GM23248 (cell line): ENCODE data around the gene CDH22. TPM values are rescaled to one million over a fixed set of nuclear protein-coding genes. Genes with fewer than 3 reads are reported as not detected.

ENCODE experiments used
- DNase-seq: peaks from one replicate; pipeline ENCODE4 v3.0.0-alpha.2; 2015
- H2AFZ ChIP-seq: fragments of 200-600 bp; sonication (generic); 2 replicates; pipeline ENCODE4 v1.6.1; 2016; ENCODE audit warnings: antibody characterized with exemption
- H3F3A ChIP-seq: fragments of 200-600 bp; sonication (generic); 2 replicates; pipeline ENCODE4 v1.6.1; 2016; ENCODE audit warnings: mild to moderate bottlenecking, antibody characterized with exemption, mixed run types; ENCODE audit not compliant: insufficient read depth
- H3K27ac ChIP-seq: fragments of 200-600 bp; sonication (generic); 2 replicates; pipeline ENCODE4 v1.5.1; 2016; ENCODE audit warnings: mild to moderate bottlenecking
- H3K27me3 ChIP-seq: fragments of 200-600 bp; sonication (generic); replicated peaks from 2 replicates; pipeline ENCODE4 v1.6.1; 2016; ENCODE audit warnings: mild to moderate bottlenecking; ENCODE audit not compliant: insufficient read depth
- H3K36me3 ChIP-seq: fragments of 200-600 bp; sonication (generic); 2 replicates; pipeline ENCODE4 v1.6.1; 2016; ENCODE audit warnings: low read depth, mild to moderate bottlenecking
- H3K4me1 ChIP-seq: fragments of 200-600 bp; sonication (generic); 2 replicates; pipeline ENCODE4 v1.6.1; 2016; ENCODE audit warnings: mild to moderate bottlenecking; ENCODE audit not compliant: insufficient read depth
- H3K4me2 ChIP-seq: fragments of 200-600 bp; sonication (generic); one replicate; pipeline ENCODE4 v1.6.1; 2016; ENCODE audit warnings: mild to moderate bottlenecking; ENCODE audit not compliant: unreplicated experiment
- H3K4me3 ChIP-seq: fragments of 200-600 bp; sonication (generic); 2 replicates; pipeline ENCODE4 v1.5.1; 2016; ENCODE audit warnings: mild to moderate bottlenecking
- H3K79me2 ChIP-seq: fragments of 200-600 bp; sonication (generic); 2 replicates; pipeline ENCODE4 v1.6.1; 2016; ENCODE audit warnings: mild to moderate bottlenecking; ENCODE audit not compliant: insufficient read depth
- H3K9ac ChIP-seq: fragments of 200-600 bp; sonication (generic); 2 replicates; pipeline ENCODE4 v1.6.1; 2016; ENCODE audit warnings: mild to moderate bottlenecking
- H3K9me2 ChIP-seq: fragments of 200-600 bp; sonication (generic); 2 replicates; pipeline ENCODE4 v1.6.1; 2016; ENCODE audit warnings: mixed run types, mild to moderate bottlenecking, moderate library complexity; ENCODE audit not compliant: insufficient read depth
- H3K9me3 ChIP-seq: fragments of 200-600 bp; sonication (generic); one replicate; pipeline ENCODE4 v1.6.1; 2017; ENCODE audit warnings: low read depth
- H4K20me1 ChIP-seq: fragments of 200-600 bp; sonication (generic); 2 replicates; pipeline ENCODE4 v1.6.0; 2016; ENCODE audit not compliant: insufficient read depth
- EZH2 ChIP-seq: fragments of 200-600 bp; sonication (generic); IDR thresholded peaks from 2 replicates; pipeline ENCODE4 v1.6.1; 2018; ENCODE audit warnings: antibody characterized with exemption, mild to moderate bottlenecking; ENCODE audit not compliant: insufficient read depth, poor library complexity, severe bottlenecking
- EZH2phosphoT487 ChIP-seq: fragments of 200-600 bp; sonication (generic); IDR thresholded peaks from 2 replicates; pipeline ENCODE4 v1.6.1; 2018; ENCODE audit warnings: antibody characterized with exemption, moderate library complexity, mild to moderate bottlenecking, low read depth; ENCODE audit not compliant: insufficient read depth
- WGBS, 2 experiments: methylation state at CpG; one replicate each; pipeline ENCODE4 v1.1.6; 2015 to 2017; ENCODE audit warnings: low lambda C conversion rate in 2 of 2, low coverage in 1 of 2; ENCODE audit errors: missing lambda C conversion rate in 2 of 2; 5-methylcytosine and 5-hydroxymethylcytosine counted together
- in situ Hi-C: fragments of 300-500 bp; cut with MboI; formaldehyde crosslinking; loops from 2 replicates; pipeline ENCODE4 v1.15.0; 2020
- polyA plus RNA-seq: library from polyadenylated mRNA; unstranded; fragments of >200 nt; fragmentation: Nextera tagmentation; extraction: Ambion mirVana; gene quantifications from 2 replicates; pipeline ENCODE4 v1.2.1, GENCODE V29; 2016
- total RNA-seq: library from RNA; depleted of rRNA; stranded (reverse); fragments of >200 nt; shearing (Covaris generic); gene quantifications from 2 replicates; pipeline ENCODE4 v1.2.3, GENCODE V29; 2014

Gene CDH22
- total and polyA plus RNA-seq, 2 experiments from 2014 or later, result not detected

- H4K20me1 ChIP-seq, result no peaks in the 10 kb centered on the region
- H3K27ac ChIP-seq, result no peak overlapping the region
- H2AFZ ChIP-seq, result no peak overlapping the region
- no peak for TF ChIP-seq EZH2
- no peak overlapping the region for H3K9ac ChIP-seq
- H3K4me1 ChIP-seq, result no peaks in the 10 kb centered on the region
- no peak overlapping the region for H3K4me3 ChIP-seq
- 69 to 70% methylated on average over 3 of the region's 3 CpGs for WGBS, 2 experiments
- no peaks in the 10 kb centered on the region for H3K79me2 ChIP-seq
- H3K4me2 ChIP-seq, result no peak overlapping the region
- DNase-seq, result no peak
- H3K36me3 ChIP-seq, result no peaks in the 10 kb centered on the region
- in situ Hi-C loops, result no loop called here
- no peaks in the 10 kb centered on the region for H3F3A ChIP-seq
- no peaks in the 10 kb centered on the region for H3K9me3 ChIP-seq
- H3K27me3 ChIP-seq, result peaks cover 8% of the 10 kb centered on the region
- H3K9me2 ChIP-seq, result no peaks in the 10 kb centered on the region
These were observed 9.9 kb downstream of the CDH22 start for GRCh38 chr20:46298374-46298773.

GRCh38 chr20:46296526-46297250 is 11.6 kb downstream of the CDH22 start:
- in situ Hi-C loops, result no loop called here
- H4K20me1 ChIP-seq, result no peaks in the 10 kb centered on the region
- H3K27ac ChIP-seq, result no peak overlapping the region
- H3K4me2 ChIP-seq, result no peak overlapping the region
- no peaks in the 10 kb centered on the region for H3K79me2 ChIP-seq
- H3K9me2 ChIP-seq, result no peaks in the 10 kb centered on the region
- no peaks in the 10 kb centered on the region for H3K36me3 ChIP-seq
- H3K27me3 ChIP-seq, result peaks cover 8% of the 10 kb centered on the region; the same call in 1 of the 2 replicates
- H2AFZ ChIP-seq, result no peak overlapping the region
- no peaks in the 10 kb centered on the region for H3K4me1 ChIP-seq
- H3K9me3 ChIP-seq, result no peaks in the 10 kb centered on the region
- 29 to 33% methylated on average over 12 of the region's 12 CpGs for WGBS, 2 experiments
- no peak for DNase-seq
- TF ChIP-seq EZH2phosphoT487 (no peak), EZH2 (no peak)
- no peak overlapping the region for H3K9ac ChIP-seq
- H3F3A ChIP-seq, result no peaks in the 10 kb centered on the region
- no peak overlapping the region for H3K4me3 ChIP-seq

GRCh38 chr20:46293084-46293483 is 15.2 kb downstream of the CDH22 start:
- no peaks in the 10 kb centered on the region for H3K4me1 ChIP-seq
- 34 to 35% methylated on average over 3 of the region's 3 CpGs for WGBS, 2 experiments
- H3K9ac ChIP-seq, result no peak overlapping the region
- H2AFZ ChIP-seq, result no peak overlapping the region
- no peak overlapping the region for H3K27ac ChIP-seq
- H3K9me3 ChIP-seq, result no peaks in the 10 kb centered on the region
- H3K4me3 ChIP-seq, result no peak overlapping the region
- in situ Hi-C loops, result no loop called here
- no peaks in the 10 kb centered on the region for H3K9me2 ChIP-seq
- H3K27me3 ChIP-seq, result peaks cover 14% of the 10 kb centered on the region
- no peak overlapping the region for H3K4me2 ChIP-seq
- H4K20me1 ChIP-seq, result no peaks in the 10 kb centered on the region
- TF ChIP-seq EZH2phosphoT487 (no peak), EZH2 (no peak)
- H3K79me2 ChIP-seq, result no peaks in the 10 kb centered on the region
- no peaks in the 10 kb centered on the region for H3K36me3 ChIP-seq
- peak; percentile 58 for DNase-seq
- no peaks in the 10 kb centered on the region for H3F3A ChIP-seq

- Histone ChIP-seq H3K4me2 (no peak overlapping the region), H3K4me1 (no peaks in the 10 kb centered on the region), H2AFZ (no peak overlapping the region), H3K36me3 (no peaks in the 10 kb centered on the region), H3K9ac (no peak overlapping the region), H3F3A (no peaks in the 10 kb centered on the region), H4K20me1 (no peaks in the 10 kb centered on the region), H3K4me3 (no peak overlapping the region), H3K27me3 (peaks cover 20% of the 10 kb centered on the region), H3K9me2 (no peaks in the 10 kb centered on the region), H3K27ac (no peak overlapping the region), H3K79me2 (no peaks in the 10 kb centered on the region), H3K9me3 (no peaks in the 10 kb centered on the region)
- 12 to 13% methylated on average over 8 of the region's 8 CpGs for WGBS, 2 experiments
- no peak for DNase-seq
- TF ChIP-seq EZH2phosphoT487 (no peak), EZH2 (no peak)
- in situ Hi-C loops, result no loop called here
These were observed 16.9 kb downstream of the CDH22 start for GRCh38 chr20:46291401-46291800.
